Measurements from ENCODE around the gene SPOCK1. TPM values are rescaled to one million over a fixed set of nuclear protein-coding genes. Genes with fewer than 3 reads are reported as not detected.

The SPOCK1 gene
- total and polyA plus RNA-seq, 2 experiments from 2014 or later, result 268 to 471 TPM

- TF ChIP-seq EZH2 (IDR thresholded peaks at IDR 0.05; ENCODE audit: insufficient read depth, poor library complexity, severe bottlenecking) (no peak), EZH2phosphoT487 (IDR thresholded peaks at IDR 0.05; ENCODE audit: insufficient read depth, low read depth) (no peak)
- Histone ChIP-seq H3K36me3 (ENCODE audit: low read depth) (no peaks in the 10 kb centered on the region), H3K9me3 (ENCODE audit: low read depth) (no peaks in the 10 kb centered on the region), H3K9me2 (ENCODE audit: insufficient read depth) (no peaks in the 10 kb centered on the region), H3F3A (ENCODE audit: insufficient read depth) (peaks cover 37% of the 10 kb centered on the region), H3K27ac (no peak overlapping the region), H4K20me1 (ENCODE audit: insufficient read depth) (peaks cover 6% of the 10 kb centered on the region; the same call in 1 of the 2 replicates), H3K9ac (no peak overlapping the region), H2AFZ (no peak overlapping the region), H3K4me2 (ENCODE audit: unreplicated experiment) (no peak overlapping the region), H3K79me2 (ENCODE audit: insufficient read depth) (peaks cover 76% of the 10 kb centered on the region), H3K4me1 (ENCODE audit: insufficient read depth) (peaks cover 38% of the 10 kb centered on the region), H3K27me3 (replicated peaks; ENCODE audit: insufficient read depth) (no peaks in the 10 kb centered on the region), H3K4me3 (no peak overlapping the region)
- 100% methylated on average over 1 of the region's 1 CpG for WGBS, 2 experiments (ENCODE audit: low coverage in 1 of 2, low lambda C conversion rate in 2 of 2, missing lambda C conversion rate in 2 of 2)
- in situ Hi-C loops (cut with MboI), result no loop called here
- DNase-seq, result no peak
Measured at GRCh38 chr5:137412136-137412535, 87.0 kb downstream of the SPOCK1 start.

GRCh38 chr5:137410234-137411010 is 88.7 kb downstream of the SPOCK1 start:
- no peaks in the 10 kb centered on the region for H3K9me3 ChIP-seq (ENCODE audit: low read depth)
- DNase-seq, result no peak
- no peaks in the 10 kb centered on the region for H3K9me2 ChIP-seq (ENCODE audit: insufficient read depth)
- H3K4me1 ChIP-seq (ENCODE audit: insufficient read depth), result peaks cover 28% of the 10 kb centered on the region
- TF ChIP-seq EZH2 (IDR thresholded peaks at IDR 0.05; ENCODE audit: insufficient read depth, poor library complexity, severe bottlenecking) (no peak), EZH2phosphoT487 (IDR thresholded peaks at IDR 0.05; ENCODE audit: insufficient read depth, low read depth) (no peak)
- H3K36me3 ChIP-seq (ENCODE audit: low read depth), result no peaks in the 10 kb centered on the region
- H3F3A ChIP-seq (ENCODE audit: insufficient read depth), result peaks cover 20% of the 10 kb centered on the region
- WGBS, 2 experiments (ENCODE audit: low coverage in 1 of 2, low lambda C conversion rate in 2 of 2, missing lambda C conversion rate in 2 of 2), result 93 to 95% methylated on average over 4 of the region's 4 CpGs
- no peak overlapping the region for H3K4me3 ChIP-seq
- no peaks in the 10 kb centered on the region for H3K27me3 ChIP-seq (replicated peaks; ENCODE audit: insufficient read depth)
- H3K79me2 ChIP-seq (ENCODE audit: insufficient read depth), result peaks cover 90% of the 10 kb centered on the region
- no peak overlapping the region for H3K4me2 ChIP-seq (ENCODE audit: unreplicated experiment)
- no peak overlapping the region for H3K27ac ChIP-seq
- H4K20me1 ChIP-seq (ENCODE audit: insufficient read depth), result peaks cover 6% of the 10 kb centered on the region; the same call in 1 of the 2 replicates
- H3K9ac ChIP-seq, result no peak overlapping the region
- H2AFZ ChIP-seq, result no peak overlapping the region
- in situ Hi-C loops (cut with MboI), result no loop called here

GRCh38 chr5:137409736-137410135 is 89.4 kb downstream of the SPOCK1 start:
- Histone ChIP-seq H4K20me1 (ENCODE audit: insufficient read depth) (peaks cover 6% of the 10 kb centered on the region; the same call in 1 of the 2 replicates), H3K9ac (no peak overlapping the region), H3K27ac (no peak overlapping the region), H3F3A (ENCODE audit: insufficient read depth) (peaks cover 14% of the 10 kb centered on the region), H2AFZ (no peak overlapping the region), H3K36me3 (ENCODE audit: low read depth) (no peaks in the 10 kb centered on the region), H3K4me2 (ENCODE audit: unreplicated experiment) (no peak overlapping the region), H3K27me3 (replicated peaks; ENCODE audit: insufficient read depth) (no peaks in the 10 kb centered on the region), H3K4me3 (no peak overlapping the region), H3K9me2 (ENCODE audit: insufficient read depth) (no peaks in the 10 kb centered on the region), H3K9me3 (ENCODE audit: low read depth) (no peaks in the 10 kb centered on the region), H3K4me1 (ENCODE audit: insufficient read depth) (peaks cover 23% of the 10 kb centered on the region), H3K79me2 (ENCODE audit: insufficient read depth) (peaks cover 96% of the 10 kb centered on the region)
- DNase-seq, result no peak
- TF ChIP-seq EZH2 (IDR thresholded peaks at IDR 0.05; ENCODE audit: insufficient read depth, poor library complexity, severe bottlenecking) (no peak), EZH2phosphoT487 (IDR thresholded peaks at IDR 0.05; ENCODE audit: insufficient read depth, low read depth) (no peak)
- in situ Hi-C loops (cut with MboI), result no loop called here

- Histone ChIP-seq H3K4me1 (ENCODE audit: insufficient read depth) (0 out of 2 replicates have a peak, but pooled peaks cover 7% of the 10 kb centered on the region), H3K27me3 (replicated peaks; ENCODE audit: insufficient read depth) (no peaks in the 10 kb centered on the region), H3K9ac (no peak overlapping the region), H2AFZ (no peak overlapping the region), H3K4me3 (no peak overlapping the region), H3K9me2 (ENCODE audit: insufficient read depth) (no peaks in the 10 kb centered on the region), H3K9me3 (ENCODE audit: low read depth) (no peaks in the 10 kb centered on the region), H3F3A (ENCODE audit: insufficient read depth) (no peaks in the 10 kb centered on the region; the same call in 1 of the 2 replicates), H3K36me3 (ENCODE audit: low read depth) (no peaks in the 10 kb centered on the region), H3K4me2 (ENCODE audit: unreplicated experiment) (no peak overlapping the region), H4K20me1 (ENCODE audit: insufficient read depth) (peaks cover 18% of the 10 kb centered on the region; the same call in 1 of the 2 replicates), H3K27ac (no peak overlapping the region), H3K79me2 (ENCODE audit: insufficient read depth) (peaks cover 98% of the 10 kb centered on the region)
- TF ChIP-seq EZH2phosphoT487 (IDR thresholded peaks at IDR 0.05; ENCODE audit: insufficient read depth, low read depth), result no peak
- TF ChIP-seq EZH2 (IDR thresholded peaks at IDR 0.05; ENCODE audit: insufficient read depth, poor library complexity, severe bottlenecking), result no peak
- in situ Hi-C loops (cut with MboI), result no loop called here
- 68 to 73% methylated on average over 2 of the region's 2 CpGs for WGBS, 2 experiments (ENCODE audit: low coverage in 1 of 2, low lambda C conversion rate in 2 of 2, missing lambda C conversion rate in 2 of 2)
- no peak for DNase-seq
Measured at GRCh38 chr5:137407090-137407489, 92.0 kb downstream of the SPOCK1 start.
